Stimulated activated naive CD8-positive, alpha-beta T cell treated with anti-CD3 and anti-CD28 coated beads, Interleukin-15, Interleukin-2, amounts not matched to agents 100 U/mL and 50 U/mL, for 24 hours (primary cell): ENCODE data around the gene JARID2.
A peak's percentile ranks its signal among the peaks of the same experiment; 100 is the strongest.

ENCODE experiments used
- ATAC-seq: fragments of 150-1000 bp; cut with Tn5 transposase; one replicate; pipeline ENCODE4 v1.10.0; 2021
- DNase-seq: peaks from one replicate; pipeline ENCODE4 v3.0.0; 2021

JARID2 gene

DNA sequence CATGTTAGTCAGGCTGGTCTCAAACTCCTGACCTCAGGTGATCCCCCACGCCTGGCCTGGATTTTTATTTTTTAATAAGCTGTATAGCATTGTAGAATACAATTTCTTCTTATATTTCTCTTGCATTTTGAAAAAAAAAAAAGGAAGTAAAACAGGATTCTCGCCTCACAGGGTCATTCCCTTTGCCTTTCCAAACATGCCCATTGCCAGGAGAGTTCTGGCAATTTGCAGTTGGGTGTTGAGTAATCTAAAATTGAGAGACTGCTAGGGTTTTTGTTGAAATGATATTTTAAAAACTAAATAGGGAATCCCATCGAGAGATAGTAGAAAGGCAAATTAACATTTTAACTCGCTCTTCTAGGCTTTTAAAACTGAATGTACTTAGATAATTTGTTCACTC lies 196.1 kb downstream of the JARID2 start:
- DNase-seq: no peak
- no peak for ATAC-seq

DNA sequence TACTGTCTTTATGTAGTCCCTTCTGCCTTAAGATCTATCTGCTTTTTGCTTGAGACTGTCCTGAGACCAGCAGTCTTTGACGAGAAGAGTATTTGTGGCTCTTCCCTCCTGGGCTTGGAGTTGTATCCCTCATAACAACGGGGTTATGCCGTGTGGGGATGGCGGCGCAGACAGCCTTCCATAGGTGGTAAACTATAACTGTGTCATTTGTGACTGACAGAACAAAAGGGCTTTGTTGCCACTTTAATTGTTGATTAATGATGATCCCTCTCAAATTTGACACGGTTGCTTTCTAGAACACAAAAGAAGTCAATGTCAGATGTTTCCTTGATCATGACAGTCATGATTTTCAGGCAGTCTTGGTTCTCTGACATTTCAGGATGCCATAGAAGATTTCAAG lies 196.6 kb downstream of the JARID2 start:
- ATAC-seq: no peak
- no peak for DNase-seq

DNA sequence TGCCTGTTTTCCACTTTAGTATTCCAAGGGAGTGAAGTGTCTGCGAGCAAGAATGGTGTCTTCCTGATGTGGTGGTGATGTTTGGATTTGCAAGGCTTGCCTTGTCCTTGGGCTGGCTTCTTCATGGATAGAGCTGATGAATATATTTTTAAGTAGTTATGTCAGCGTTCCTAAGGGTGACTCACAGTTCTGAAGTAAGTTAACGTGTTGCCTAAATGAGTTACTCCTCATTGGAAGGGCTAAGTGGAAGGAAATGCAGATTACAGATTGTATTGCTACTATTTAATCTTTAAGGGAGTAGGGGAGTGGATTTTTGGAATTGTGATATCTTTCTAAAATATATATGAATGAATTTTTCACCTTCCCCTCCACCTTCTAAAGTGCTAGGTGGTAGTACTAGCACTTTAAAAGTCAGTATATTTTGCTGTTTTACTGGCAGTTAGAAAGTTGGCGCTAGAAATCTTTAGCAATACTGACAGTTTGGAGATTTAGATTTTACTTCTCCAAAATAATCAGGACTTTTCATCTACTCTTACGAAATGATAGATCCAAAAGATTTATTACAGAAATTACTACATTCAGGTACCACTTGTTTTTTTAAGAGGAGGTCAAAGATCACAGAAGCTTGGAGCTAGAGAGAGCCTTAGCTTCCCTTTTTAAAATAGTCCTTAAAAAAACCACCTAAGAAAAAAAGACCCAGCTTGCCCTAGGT lies 197.4 kb downstream of the JARID2 start:
- ATAC-seq: no peak

DNA sequence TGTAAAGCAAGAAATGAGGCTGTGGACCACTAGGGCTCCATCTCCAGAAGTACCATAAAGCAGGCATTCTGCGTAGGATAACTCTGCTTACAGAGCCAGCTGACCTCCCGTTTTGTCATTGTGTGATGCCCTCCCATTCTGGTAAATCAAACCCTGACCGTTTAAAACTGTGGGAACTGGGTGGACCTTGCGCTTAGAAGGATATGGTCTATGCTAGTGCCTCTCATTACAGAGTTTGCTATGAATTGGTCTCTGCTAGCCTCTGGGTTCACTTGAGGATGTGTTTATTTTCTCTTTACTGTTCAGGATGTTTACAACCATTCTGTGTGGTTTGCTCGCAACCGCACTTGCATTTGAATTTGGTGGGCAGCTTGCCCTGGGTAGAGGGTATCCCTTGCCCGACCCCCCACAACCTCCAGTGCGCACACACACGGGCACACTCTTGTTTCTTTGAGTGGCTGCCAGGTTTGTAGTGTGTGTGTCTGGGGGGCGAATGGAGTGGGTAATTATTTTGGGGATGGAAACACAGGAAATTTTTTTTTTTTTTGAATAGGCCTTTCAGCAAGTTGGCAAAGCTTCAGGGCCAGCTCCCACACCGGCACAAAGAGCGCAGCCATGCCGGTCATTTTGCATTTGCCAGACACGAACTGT lies 198.3 kb downstream of the JARID2 start:
- DNase-seq: no peak

More for the DNA sequence above, 197.4 kb downstream of the JARID2 start:
- DNase-seq: no peak

DNA sequence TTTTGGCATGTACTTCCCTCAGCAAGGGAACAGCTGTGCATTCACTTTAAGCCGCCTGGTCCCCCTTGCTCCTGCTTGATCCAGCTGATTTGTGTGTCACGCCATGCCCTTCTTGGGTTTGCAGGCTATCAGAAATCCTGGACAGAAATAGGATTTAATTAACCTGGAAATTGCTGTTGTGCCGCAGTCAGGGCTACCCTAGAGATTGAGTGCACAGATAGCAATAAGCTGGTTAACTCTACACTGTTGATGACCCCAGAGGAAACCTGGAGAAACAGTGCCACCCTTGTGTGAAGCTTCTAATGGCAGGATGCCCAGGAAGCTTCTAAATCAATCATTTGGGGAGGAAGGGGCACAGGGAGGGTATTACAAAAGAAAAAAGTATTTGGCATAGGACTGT lies 199.0 kb downstream of the JARID2 start:
- DNase-seq (no peak), ATAC-seq (no peak)

More for the DNA sequence above, 198.3 kb downstream of the JARID2 start:
- ATAC-seq: no peak

DNA sequence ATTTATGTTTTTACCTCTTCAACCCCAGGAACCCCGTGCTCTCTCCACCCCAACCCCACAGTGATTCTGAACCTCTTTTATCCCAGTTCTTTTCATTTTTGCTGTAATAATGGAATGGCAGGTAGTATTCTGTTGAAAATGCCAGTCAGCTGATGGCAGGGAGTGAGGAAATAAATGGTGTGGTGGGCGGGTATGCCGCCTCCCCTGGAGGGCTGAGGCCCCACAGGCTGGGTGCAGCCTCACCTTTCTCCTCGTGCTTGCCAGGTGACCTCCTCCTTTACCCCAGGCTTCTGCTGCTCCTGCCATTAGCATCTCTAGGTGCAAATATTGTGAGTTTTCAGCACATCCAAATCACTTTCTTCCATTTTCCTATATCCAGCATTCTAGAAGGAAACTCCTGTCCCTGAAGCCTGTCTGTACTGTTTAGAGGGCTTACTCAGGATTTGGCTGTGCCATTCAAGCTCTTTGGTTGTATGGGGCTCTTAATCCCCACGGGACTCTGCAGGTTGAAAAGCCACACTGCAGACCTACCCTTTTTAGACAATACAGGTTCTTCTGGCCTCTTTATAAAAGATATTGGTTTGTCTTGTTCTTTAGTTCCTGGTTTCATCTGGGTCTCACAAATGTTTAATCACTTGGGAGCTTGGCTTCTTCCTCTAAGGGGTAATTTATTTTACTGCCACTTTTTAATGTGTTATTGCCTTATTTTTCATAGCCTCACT lies 201.8 kb downstream of the JARID2 start:
- DNase-seq (no peak), ATAC-seq (no peak)

DNA sequence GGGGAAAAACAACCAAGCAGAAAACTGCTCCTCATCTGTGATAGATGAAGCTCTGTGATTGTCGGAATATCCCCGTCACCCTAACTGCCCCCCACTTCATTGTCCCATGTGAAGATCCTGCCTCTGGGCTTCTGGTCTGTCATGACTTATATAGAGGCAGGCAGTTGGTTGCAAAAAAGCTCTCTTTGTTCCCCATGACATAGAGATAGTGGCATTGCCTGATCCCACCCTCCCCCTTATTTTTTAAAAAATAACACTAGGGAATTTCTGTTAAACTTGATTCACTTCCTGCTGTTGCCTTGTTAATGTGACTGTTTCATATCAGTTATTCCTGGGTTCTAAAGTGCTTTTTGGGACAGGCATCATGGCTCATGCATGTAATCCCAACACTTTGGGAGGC lies 203.1 kb downstream of the JARID2 start:
- DNase-seq (no peak), ATAC-seq (no peak)

DNA sequence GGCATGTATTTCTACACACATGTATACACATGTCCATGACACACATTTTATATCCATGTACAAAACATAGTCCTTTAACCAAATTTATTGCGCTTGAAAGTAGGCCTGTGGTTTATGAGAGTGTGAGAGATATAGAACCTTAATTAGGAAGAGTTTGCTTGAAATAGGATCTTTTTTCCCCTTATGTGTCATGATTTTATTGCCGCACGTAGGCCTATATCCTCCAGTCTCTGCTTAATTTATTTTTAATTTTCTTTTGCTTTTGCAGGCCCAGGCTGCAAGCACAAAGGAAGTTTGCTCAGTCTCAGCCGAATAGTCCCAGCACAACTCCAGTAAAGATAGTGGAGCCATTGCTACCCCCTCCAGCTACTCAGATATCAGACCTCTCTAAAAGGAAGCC lies 205.9 kb downstream of the JARID2 start:
- ATAC-seq: no peak

DNA sequence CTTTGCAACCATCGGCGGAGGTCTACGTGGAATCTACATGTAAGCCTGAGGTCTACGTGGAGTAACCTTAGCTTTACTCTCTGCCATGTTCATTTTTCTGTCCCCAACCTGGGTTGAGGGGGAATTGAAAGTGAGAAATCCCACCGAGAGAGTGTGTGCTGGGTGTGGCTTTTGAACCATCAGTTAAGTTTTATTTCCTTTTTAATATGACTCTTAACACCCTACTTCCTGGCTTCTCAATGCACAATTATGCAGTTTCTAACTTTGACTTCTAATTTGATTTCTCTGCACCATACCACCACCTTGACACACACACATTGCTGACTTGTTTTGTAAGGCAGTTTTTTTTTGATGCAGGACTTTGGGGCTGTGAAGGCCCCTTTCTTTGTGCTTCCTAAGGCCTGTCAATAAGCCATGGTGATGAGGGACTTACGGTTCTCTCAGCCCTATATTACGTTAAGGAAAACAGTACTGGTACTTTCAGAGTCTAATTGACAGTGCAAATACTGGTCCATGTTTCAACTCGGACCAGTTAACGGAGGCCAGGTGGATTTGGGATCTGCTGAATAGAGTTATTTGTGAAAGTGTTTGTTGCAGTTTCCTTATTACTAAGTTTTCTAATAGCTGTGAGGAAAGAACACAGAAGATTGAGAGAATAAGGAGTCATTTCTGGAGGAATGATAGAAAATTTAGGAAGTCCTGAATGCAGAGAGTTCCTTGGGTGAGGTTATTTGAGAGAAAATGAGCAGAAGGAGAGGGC lies 206.5 kb downstream of the JARID2 start:
- ATAC-seq (peak; percentile 43), DNase-seq (no peak)

More for the DNA sequence above, 205.9 kb downstream of the JARID2 start:
- no peak for DNase-seq

DNA sequence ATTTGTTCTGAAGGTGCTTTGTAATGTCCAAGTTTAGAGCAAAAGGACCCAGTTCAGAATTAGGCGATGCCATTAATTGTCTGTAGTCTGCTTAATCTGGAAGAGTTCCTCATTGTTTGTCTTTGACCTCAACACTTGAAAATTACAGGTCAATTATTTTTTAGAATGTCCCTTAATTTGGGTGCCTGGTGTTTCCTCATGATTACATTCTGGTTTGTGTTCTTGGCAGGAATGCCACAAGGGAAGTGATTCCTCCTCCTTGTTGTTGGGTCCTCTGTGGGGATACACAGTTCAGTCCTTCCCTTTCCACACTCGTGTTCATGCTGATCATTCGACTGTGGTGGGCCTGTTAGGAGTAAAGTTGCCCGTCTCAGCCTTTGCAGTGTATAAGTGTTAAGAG lies 207.3 kb downstream of the JARID2 start:
- no peak for DNase-seq

DNA sequence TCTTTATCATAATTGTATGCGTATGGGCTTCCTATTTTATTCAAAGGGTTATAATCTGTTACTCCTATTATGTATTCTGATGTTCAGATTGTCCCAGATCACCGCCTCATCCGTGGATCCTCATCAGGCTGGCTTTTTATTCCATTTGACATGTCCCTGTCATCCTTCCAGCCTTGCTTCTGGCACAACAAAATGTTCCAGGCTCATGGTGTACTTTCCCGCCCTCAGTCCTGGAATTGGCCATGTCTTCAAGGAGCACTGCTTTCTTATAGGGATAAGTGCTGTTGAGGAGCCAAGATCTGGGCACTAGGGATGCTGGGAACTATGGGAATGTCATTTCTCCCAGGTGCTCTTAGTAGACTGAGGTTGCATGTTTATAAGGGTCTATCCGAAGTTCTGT lies 207.8 kb downstream of the JARID2 start:
- DNase-seq: no peak
- ATAC-seq: no peak

More for the DNA sequence above, 207.3 kb downstream of the JARID2 start:
- no peak for ATAC-seq

DNA sequence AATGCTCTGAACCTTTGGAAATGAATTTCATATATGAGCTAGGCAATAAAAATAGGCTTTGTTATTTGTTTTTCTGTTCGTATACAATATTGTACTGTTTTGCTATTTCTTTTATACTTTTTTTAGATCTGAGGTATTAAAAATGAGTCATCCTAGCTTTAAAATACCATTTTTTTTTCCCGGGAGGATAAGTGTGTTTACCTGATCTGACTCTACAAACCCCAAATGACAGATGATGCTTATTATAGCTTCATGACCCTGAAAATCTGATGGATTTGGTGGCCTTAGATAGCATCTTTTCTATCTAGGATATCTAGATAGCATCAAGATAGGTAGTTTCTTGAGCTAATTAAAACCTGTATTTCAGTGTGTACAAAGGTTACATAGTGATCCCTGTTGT lies 210.6 kb downstream of the JARID2 start:
- DNase-seq (no peak), ATAC-seq (no peak)

DNA sequence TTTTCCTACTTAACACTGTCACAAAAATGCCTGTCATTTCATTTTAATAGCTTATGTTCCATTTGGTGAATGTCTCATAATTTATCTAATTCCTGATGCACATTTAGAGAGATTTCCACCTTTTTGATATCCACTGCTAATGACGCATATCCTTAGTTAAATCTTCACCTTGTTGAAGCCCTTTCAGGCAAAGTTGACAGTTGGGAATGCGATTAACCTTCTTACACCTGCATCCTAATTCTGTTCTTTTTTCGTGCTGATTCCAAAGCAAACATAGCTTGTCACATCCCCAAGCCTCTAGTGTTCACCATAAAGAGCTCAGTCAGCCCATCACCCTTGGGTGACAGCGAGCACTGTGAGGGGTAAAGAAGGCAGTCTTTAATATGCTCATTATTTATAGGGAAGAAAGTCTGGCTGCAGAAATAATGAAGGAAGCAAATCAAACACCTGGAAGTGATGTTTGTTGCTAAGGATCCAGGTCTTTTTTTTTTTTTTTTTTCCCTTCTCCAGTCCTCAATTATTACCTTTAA lies 211.3 kb downstream of the JARID2 start:
- ATAC-seq (no peak), DNase-seq (no peak)

DNA sequence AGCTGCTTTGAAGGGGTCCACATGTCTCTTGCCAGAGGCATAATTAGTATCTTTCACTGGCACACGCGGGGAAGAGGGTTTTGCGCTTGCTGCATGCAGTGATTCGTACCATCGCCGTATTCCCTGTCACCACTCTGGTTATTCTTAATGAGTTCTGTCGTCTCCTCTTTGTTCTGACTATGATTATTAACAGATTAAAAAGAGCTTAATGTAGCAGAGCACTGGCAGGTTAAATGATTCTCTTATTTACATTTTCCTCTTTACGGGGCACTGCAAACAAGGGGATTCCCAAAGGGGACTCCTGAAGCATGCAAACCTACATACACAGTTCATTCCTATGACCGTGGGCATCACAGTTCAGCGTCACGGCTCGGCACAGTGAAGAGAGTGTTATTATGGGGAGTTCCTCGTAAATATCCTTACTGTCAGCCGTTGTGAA lies 212.2 kb downstream of the JARID2 start:
- no peak for ATAC-seq
- no peak for DNase-seq

DNA sequence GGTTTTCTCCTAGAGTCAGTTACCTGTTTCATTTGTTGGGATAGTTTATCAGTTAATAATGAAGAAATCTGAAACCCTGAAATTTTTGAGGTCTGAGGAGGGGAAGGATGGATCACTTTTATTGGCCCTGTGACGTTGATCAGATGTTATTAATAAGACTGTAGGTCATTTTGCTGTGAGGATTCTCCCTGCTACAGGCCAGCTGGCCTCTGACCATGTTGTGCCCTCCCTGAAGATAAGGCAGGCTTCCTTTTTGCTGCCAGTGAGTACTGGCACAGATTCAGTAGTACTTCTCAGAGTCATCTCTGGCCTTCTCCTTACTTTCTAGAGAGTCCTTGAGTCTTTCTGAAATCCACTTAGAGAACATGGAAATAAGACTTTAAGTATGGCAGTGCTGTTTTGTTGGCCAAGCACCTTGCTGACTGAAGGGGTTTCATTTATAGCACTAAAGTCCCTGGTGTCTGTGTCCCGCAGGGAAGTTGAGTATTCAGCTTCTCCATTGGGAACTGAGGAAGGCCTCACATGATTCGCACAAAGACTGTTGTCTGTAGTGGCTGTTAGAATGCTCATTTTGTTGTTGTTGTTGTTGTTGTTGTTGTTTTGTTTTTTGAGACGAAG lies 214.3 kb downstream of the JARID2 start:
- no peak for DNase-seq
- ATAC-seq: no peak

DNA sequence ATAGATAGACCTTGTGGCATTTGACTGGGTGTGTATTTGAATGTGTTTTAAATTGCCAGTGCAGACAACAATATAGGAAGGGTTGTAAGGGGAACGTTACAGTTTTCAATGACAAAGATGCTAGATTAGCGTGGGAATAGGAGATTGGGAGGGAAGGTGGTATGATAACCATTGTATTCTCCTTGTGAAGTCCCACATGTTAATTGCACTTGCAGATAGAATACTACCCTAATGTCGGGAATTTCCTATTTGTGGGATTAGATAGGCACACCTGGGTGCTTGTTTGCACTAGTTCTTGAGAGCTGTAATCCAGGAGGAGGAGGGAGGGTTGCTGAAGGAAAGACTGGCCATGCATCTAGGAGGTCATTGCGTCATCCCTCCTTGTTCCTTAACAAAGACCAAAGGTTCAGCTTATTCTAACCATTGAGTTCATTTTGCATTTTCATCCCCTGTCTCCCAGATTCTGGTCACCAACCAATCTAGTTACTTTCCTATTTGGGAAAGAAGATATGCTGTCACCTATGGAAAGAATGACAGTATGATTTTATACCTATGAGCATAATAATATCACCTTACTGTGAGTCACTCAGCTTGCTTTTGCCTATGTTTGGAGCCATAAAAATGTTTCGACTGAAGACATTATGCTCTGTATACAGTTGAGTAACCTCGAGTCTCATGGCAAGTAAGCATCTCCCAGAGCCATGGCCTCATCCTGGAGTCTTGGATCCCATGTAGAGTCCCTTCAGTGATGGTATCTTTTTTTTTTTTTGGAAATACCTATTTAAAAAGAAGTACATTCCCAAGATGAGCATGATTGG lies 215.5 kb downstream of the JARID2 start:
- ATAC-seq (no peak), DNase-seq (no peak)

DNA sequence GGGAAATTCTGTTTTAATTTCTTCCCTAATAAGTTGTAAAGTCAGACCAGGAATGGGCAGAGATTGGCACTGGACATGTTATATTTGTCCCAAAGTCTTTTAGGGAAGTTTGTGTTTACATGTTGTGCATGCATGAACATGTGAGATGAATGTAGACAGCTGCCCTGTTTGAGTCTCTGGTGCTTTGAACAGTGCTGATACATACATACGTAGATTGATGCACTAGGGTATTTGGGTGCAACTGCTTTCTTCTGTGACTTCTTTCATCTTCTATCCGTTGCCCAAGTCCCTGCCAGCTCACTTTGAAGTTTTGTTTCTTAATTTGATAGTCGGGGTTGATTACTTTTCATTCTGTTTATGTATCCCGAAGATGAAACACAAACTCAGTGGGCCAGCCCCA lies 216.4 kb downstream of the JARID2 start:
- ATAC-seq: no peak
- no peak for DNase-seq

DNA sequence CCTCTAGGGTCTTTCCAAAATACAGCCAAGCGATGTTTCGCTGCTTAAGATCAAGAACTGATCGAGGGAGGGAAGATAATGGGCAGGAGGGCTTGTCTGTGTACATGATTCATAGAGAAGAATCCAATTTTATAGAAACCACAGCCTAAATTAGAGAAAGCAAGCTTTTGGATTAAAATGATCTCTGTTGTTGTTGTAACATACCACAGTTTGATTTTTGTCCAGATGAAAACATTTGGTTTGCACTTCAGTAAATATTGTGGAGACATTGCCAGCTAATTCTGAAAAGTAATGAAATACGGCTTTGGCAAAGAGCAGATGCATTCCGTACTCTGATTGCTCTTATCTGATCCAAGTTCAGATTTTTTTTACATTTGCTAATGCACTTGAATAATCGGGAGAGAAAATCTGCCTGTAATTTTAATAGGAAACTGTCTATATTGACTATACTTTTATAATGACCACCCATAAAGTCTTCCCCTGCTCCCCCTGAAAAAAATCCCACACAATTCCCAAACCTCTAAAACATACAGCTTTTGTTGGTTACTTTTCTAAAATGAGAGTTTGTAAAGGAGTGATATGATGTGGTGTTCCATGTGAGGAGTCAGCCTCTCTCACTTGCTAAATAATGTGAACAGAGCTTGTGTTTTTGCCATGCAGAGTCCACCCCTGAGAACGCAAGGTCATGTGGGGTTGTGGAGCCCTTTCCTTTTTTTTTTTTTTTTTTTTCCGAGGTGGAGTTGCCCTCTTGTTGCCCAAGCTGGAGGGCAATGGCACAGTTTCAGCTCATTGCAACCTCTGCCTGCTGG lies 217.1 kb downstream of the JARID2 start:
- ATAC-seq (no peak), DNase-seq (no peak)

DNA sequence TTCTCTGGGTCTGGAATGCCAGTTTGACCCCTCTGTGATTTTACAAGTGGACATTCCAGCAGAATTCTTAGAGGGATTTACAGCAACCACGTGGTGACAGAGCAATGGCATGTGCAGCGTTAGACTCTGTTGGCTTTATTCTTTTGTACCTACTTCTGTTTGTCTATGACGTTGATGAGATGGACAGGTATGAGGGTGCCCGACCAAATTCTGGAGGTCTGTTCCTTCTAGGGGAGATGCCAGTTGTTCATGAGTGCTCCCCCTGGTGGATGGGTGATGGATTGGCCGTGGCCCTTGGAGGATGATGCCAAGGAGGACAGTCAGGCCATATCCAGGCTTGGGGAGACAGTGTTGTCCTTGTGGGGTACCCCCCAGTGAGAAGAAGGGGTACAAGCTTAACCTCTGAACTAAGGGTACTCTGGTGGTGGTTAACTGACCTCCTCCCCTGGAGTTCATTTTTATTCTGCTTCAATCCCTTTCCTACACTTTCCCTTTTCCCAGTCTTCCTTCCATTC lies 218.4 kb downstream of the JARID2 start:
- ATAC-seq: peak; percentile 49

DNA sequence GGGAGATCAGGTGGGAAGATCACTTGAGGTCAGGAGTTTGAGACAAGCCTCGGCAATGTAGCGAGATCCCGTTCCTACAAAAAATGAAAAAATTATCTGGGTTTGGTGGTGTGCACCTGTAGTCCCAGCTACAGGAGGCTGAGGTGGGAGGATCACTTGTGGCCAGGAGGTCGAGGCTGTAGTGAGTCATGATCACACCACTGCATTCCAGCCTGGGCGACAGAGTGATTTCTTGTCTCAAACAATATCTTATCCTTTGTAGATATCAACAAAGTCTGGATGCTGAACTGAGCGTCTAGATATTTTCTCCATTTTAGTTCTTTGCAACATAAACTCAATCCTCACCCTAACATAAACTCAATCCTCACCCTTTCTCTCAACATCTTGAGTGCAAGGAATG lies 219.3 kb downstream of the JARID2 start:
- DNase-seq: no peak
- no peak for ATAC-seq

More for the DNA sequence above, 218.4 kb downstream of the JARID2 start:
- peak; percentile 67 for DNase-seq
